ENCODE data around the gene ABCC12.

The ABCC12 gene

DNA sequence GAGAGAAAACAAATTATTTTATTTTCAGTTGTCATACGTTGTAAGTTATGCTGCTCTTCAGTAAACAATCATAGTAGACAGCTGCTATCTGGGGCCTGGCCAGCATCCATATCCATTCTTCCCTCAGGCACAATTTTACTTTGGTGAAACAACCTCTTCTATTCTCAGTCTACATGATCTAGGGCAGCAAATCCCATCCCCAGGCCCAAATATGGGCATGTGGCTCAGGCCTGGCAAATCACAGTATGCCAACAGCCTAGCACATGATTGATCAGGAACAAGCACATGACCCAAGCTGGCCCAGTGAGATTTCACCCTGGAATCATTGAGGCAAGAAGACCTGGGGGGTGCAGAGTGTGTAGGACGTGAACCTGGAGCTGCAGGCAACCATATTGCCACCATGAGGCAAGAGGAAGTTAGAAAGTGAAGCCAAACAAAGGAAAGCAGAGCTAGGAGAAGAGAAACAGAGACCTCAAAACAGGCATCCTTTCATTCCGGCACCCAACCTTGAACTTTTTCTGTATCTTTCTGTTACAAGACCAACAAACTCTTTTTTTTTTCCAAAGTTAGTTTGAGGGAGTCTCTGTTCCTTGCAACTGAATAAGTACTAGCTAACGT, 10.3 kb upstream of the ABCC12 start:
- TF ChIP-seq FOXM1 (IDR thresholded peaks at IDR 0.05; ENCODE audit: borderline replicate concordance, low read depth) (no peak), TCF12 (IDR thresholded peaks at IDR 0.05; ENCODE audit: low read depth) (no peak)

DNA sequence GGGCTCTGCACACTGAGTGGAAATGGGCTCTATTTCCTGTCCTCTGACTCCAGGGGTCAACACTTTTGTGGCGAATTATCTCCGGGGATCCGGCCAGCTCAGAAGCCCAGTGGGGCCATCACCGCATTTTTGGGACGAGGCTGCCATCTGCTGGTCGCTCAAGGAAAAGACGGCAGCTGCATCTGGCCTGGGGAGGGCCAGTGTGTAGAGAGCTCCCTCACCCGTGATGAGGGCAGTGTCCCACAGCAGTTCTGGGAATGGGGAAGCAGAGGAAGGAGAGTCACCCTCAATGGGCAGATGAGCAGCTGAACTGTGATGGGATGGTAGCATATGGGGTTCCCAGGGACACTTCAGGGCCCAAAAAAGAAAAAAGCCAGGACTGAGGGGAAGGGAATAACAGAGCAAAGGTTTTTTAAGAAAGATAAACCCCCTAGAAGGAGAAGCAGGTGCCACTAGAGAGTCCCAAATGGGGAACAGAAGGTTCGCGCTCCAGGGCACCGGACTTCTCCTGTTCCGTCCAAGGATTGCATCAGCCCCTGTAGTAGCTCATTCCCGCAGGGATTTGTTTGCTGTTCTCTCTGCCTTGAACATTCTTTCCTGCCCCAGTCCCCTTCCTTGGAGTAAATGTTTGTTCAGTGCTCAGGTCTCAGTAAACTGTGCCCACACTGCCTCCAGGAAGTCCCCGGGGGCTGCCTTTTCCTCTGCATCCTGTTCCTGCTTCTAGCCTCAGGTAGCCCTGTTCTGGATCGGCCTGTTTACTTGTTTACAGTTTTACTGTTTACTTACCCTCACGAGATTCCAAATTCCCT, 9.3 kb upstream of the ABCC12 start:
- 0 out of 2 replicates have a peak, but pooled peaks have one; percentile 18 for TF ChIP-seq TEAD4 (IDR thresholded peaks at IDR 0.05)
- no peak for TF ChIP-seq REST (IDR thresholded peaks at IDR 0.05; ENCODE audit: low read depth)
- peak; percentile 93 for TF ChIP-seq RAD21 (IDR thresholded peaks at IDR 0.05; ENCODE audit: low read depth)

DNA sequence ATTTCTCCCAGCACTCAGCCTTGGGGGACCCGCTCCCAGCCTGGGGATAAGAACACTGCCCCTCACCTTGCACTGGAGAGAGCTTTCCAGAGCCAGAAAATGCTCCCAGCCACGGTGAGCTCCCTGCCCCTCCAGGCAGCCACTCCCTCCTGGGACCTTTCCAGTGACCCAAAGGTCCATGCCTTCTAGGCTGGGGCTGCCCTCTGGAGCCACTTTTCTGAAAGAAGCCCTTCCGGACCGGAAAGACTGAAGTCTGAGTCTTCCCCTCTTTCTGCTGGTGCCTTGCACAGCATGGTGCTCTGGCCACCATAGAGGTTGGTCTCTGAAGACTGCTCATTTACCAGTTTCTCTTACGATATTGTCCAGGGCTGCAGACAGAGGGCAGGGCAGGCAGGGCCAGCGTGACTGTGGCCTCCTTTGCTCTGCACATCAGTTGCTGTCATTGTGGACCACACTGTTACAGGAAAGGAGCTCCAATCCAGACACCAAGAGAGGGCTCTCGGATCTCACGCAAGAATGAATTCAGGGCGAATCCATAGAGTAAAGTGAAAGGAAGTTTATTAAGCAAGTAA, 7.1 kb upstream of the ABCC12 start:
- TF ChIP-seq YY1 (IDR thresholded peaks at IDR 0.05; ENCODE audit: low read depth) (no peak), EGR1 (IDR thresholded peaks at IDR 0.05) (no peak), RAD21 (IDR thresholded peaks at IDR 0.05; ENCODE audit: low read depth) (no peak), TEAD4 (IDR thresholded peaks at IDR 0.05) (no peak), TCF12 (IDR thresholded peaks at IDR 0.05; ENCODE audit: low read depth) (no peak), REST (IDR thresholded peaks at IDR 0.05; ENCODE audit: low read depth) (no peak), ZBTB7A (IDR thresholded peaks at IDR 0.05; ENCODE audit: low read depth) (no peak), FOXM1 (IDR thresholded peaks at IDR 0.05; ENCODE audit: borderline replicate concordance, low read depth) (no peak), MAX (IDR thresholded peaks at IDR 0.05) (no peak), NFIC (IDR thresholded peaks at IDR 0.05) (no peak), CREB1 (IDR thresholded peaks at IDR 0.05; ENCODE audit: low read depth) (no peak), TAF1 (IDR thresholded peaks at IDR 0.05; ENCODE audit: low read depth) (no peak), CEBPB (IDR thresholded peaks at IDR 0.05) (no peak), EP300 (IDR thresholded peaks at IDR 0.05; ENCODE audit: borderline replicate concordance) (no peak)
- TF ChIP-seq, protein P1, sequence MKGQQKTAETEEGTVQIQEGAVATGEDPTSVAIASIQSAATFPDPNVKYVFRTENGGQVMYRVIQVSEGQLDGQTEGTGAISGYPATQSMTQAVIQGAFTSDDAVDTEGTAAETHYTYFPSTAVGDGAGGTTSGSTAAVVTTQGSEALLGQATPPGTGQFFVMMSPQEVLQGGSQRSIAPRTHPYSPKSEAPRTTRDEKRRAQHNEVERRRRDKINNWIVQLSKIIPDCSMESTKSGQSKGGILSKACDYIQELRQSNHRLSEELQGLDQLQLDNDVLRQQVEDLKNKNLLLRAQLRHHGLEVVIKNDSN (IDR thresholded peaks at IDR 0.05) = no peak

GRCh38 chr16:48161906-48162305, 6.1 kb upstream of the ABCC12 start:
- TF ChIP-seq CEBPB (IDR thresholded peaks at IDR 0.05) = no peak
- TF ChIP-seq, protein P1 (IDR thresholded peaks at IDR 0.05) = no peak
- no peak for TF ChIP-seq TAF1 (IDR thresholded peaks at IDR 0.05; ENCODE audit: low read depth)
- TF ChIP-seq REST (IDR thresholded peaks at IDR 0.05; ENCODE audit: low read depth) = no peak
- TF ChIP-seq CREB1 (IDR thresholded peaks at IDR 0.05; ENCODE audit: low read depth) = no peak
- TF ChIP-seq TCF12 (IDR thresholded peaks at IDR 0.05; ENCODE audit: low read depth) = no peak
- no peak for TF ChIP-seq ZBTB7A (IDR thresholded peaks at IDR 0.05; ENCODE audit: low read depth)
- TF ChIP-seq TEAD4 (IDR thresholded peaks at IDR 0.05) = no peak
- TF ChIP-seq MAX (IDR thresholded peaks at IDR 0.05) = no peak
- TF ChIP-seq NFIC (IDR thresholded peaks at IDR 0.05) = no peak
- no peak for TF ChIP-seq FOXM1 (IDR thresholded peaks at IDR 0.05; ENCODE audit: borderline replicate concordance, low read depth)

Measured in Ishikawa (cell line).